Measurements from ENCODE around the gene ITPR2. TPM values are rescaled to one million over a fixed set of nuclear protein-coding genes. Genes with fewer than 3 reads are reported as not detected.
A peak's percentile ranks its signal among the peaks of the same experiment; 100 is the strongest.

Gene ITPR2
- total RNA-seq, 1 donor = 77.7 TPM

DNA sequence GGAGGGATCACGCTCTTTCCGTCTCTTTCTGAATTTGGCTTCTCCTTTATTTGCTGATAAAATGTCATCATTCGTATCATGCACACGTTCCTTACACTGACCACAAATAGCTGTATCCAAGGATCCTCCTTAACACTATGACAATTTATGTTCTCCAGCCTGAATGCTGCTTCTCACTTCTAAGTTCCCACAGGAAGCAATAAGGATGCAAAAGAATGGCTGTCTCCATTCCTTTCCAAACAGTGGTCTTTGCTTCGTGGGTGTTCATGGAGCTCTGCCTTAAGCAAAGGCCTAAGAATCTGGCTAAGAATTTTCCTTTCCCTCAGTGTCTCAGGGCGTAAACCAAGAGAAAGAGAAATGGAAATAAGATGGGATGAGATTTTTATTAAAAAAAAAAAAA lies 200.2 kb downstream of the ITPR2 start:
- TF ChIP-seq, protein P1, sequence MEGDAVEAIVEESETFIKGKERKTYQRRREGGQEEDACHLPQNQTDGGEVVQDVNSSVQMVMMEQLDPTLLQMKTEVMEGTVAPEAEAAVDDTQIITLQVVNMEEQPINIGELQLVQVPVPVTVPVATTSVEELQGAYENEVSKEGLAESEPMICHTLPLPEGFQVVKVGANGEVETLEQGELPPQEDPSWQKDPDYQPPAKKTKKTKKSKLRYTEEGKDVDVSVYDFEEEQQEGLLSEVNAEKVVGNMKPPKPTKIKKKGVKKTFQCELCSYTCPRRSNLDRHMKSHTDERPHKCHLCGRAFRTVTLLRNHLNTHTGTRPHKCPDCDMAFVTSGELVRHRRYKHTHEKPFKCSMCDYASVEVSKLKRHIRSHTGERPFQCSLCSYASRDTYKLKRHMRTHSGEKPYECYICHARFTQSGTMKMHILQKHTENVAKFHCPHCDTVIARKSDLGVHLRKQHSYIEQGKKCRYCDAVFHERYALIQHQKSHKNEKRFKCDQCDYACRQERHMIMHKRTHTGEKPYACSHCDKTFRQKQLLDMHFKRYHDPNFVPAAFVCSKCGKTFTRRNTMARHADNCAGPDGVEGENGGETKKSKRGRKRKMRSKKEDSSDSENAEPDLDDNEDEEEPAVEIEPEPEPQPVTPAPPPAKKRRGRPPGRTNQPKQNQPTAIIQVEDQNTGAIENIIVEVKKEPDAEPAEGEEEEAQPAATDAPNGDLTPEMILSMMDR (IDR thresholded peaks at IDR 0.05; ENCODE audit: insufficient read depth, low read depth, low read length) = no peak
- DNase-seq (ENCODE audit: low read depth) = no peak
- H3K4me3 ChIP-seq (ENCODE audit: low read depth, low read length) = no peak overlapping the region

DNA sequence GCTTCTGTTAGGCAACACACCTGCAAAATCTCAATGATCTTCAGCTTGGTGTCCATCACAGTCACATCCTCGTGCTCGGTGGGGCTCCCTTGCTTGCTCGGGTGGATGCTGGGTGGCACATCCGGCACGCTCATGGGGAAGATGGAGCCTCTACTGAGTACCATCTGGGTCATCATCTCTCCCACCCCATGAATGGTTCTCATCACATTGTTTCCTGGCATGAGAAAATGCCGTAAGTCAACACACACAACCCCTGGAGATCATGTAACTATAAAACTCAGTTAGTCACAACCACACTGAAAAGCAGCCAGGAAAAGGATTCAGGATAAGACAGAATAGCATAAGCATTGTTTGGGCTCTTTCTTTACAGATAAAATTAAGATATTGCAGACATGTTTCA lies 201.1 kb downstream of the ITPR2 start:
- H3K4me3 ChIP-seq (ENCODE audit: low read depth, low read length) = no peak overlapping the region
- TF ChIP-seq, protein P1 (IDR thresholded peaks at IDR 0.05; ENCODE audit: insufficient read depth, low read depth, low read length) = no peak
- no peak for DNase-seq (ENCODE audit: low read depth)

DNA sequence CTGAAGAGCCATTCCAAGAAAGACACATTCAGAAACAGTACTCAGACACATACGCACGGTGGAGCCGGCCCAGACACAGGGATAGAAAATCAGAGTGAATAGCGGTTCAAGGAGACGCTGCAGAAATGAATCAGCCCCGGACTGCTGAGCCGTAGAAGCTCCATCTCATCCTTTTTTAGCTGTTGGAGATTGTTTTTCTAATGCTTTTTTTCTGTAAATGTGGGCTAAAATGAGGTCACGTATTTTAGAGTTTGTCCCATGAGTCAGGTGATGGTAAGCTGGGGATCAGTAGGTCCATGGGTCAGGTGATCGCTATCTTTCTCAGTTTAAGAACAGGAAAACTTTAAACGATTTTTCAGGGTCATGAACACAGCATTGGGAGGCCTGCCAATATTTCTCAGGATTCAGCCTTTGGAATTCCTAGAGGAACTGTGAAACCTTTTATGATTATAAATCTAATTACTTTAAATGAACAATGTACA lies 202.4 kb downstream of the ITPR2 start:
- DNase-seq (ENCODE audit: low read depth) = peak; percentile 83
- H3K4me3 ChIP-seq (ENCODE audit: low read depth, low read length) = peak overlapping the region; percentile 26
- TF ChIP-seq, protein P1 (IDR thresholded peaks at IDR 0.05; ENCODE audit: insufficient read depth, low read depth, low read length) = no peak

DNA sequence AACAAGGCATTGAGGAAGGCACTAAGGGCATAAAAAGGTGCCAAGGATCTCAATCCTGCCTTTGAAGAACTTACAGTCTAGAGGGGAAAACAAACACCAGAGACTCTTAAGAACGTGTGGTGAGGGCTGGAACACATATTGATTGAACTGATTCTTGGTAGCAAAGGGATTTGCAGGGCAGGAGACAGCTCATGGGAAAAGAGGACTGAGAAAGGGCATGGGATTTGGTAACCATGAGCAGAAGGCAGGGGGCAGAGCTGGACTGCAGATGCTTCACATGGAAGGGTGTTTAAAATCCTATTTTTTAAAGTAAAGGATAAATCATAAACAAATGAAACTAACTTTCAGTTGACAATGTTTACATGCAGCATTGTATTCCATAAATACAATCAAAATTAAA lies 203.1 kb downstream of the ITPR2 start:
- peak overlapping the region; percentile 26 for H3K4me3 ChIP-seq (ENCODE audit: low read depth, low read length)
- TF ChIP-seq, protein P1 (IDR thresholded peaks at IDR 0.05; ENCODE audit: insufficient read depth, low read depth, low read length) = peak; percentile 49
- DNase-seq (ENCODE audit: low read depth) = peak; percentile 65

DNA sequence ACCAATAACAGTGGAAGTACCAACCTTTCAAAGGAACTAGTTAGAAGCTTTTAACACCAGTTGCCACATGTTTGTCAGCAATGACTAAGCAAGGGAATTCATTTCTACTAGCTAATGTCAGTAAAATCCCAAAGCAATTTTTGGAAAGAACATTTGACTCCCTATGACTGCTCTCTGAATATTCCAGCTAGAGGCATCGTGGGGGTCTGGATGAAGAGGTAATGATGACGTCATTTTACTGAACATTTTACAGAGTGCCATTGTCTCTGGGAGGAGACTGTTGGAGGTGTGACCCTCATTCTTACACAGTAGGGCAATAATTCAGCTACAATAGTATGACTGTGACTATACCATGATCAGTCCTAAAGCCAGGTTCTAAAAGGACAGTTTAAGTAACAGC lies 204.8 kb downstream of the ITPR2 start:
- no peak overlapping the region for H3K4me3 ChIP-seq (ENCODE audit: low read depth, low read length)
- DNase-seq (ENCODE audit: low read depth) = peak; percentile 40
- TF ChIP-seq, protein P1 (IDR thresholded peaks at IDR 0.05; ENCODE audit: insufficient read depth, low read depth, low read length) = no peak

DNA sequence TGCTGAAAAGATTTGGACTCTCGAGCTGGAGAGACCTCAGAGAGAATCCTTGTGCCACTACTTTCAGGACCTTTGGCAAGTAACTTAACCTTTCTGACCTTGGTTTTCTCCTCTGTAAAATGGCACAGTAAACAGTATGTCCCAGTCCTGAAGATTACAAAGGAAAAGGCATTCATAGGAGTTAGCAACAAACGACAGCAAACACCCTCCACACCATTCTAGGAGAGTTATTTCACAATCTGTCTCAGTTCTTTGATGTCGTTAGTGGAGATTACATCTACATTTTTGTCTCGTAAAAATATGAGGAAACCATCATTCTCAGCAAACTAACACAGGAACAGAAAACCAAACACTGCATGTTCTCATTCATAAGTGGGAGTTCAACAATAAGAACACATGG lies 205.7 kb downstream of the ITPR2 start:
- TF ChIP-seq, protein P1 (IDR thresholded peaks at IDR 0.05; ENCODE audit: insufficient read depth, low read depth, low read length) = no peak
- H3K4me3 ChIP-seq (ENCODE audit: low read depth, low read length) = no peak overlapping the region
- DNase-seq (ENCODE audit: low read depth) = peak; percentile 83

DNA sequence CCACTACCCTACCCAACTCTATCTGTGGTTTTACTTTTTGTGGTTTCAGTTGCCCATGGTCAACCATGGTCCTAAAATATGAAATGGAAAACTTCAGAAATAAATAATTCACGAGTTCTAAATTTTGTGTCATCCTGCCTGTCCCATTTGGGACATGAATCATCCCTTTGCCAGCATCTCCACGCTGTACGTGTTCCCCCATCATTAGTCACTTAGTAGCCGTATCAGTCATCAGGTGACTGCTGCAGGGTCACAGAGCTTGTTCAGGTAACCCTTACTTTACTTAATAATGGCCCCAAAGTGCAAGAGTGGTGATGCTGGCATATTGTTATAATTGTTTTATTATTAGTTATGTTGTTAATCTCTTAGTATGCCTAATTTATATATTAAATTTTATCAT lies 209.9 kb downstream of the ITPR2 start:
- TF ChIP-seq, protein P1 (IDR thresholded peaks at IDR 0.05; ENCODE audit: insufficient read depth, low read depth, low read length) = no peak
- no peak for DNase-seq (ENCODE audit: low read depth)
- no peak overlapping the region for H3K4me3 ChIP-seq (ENCODE audit: low read depth, low read length)

All from fibroblast of villous mesenchyme (primary cell).